Keratinocyte (primary cell): ENCODE data around the gene ALDH3B2. TPM values are rescaled to one million over a fixed set of nuclear protein-coding genes. Genes with fewer than 3 reads are reported as not detected.

Experiments
- DNase-seq: peaks from one replicate; pipeline ENCODE4 v3.0.0-alpha.2; 2011; ENCODE audit warnings: low read depth, missing footprints, low spot score
- FAIRE-seq: peaks from 2 replicates; lab custom pipeline; 2011; peaks lifted over from hg19 to GRCh38; lab: Jason Lieb, UNC
- H2AFZ ChIP-seq: 2 replicates; pipeline ENCODE4 v1.6.0; 2012; ENCODE audit warnings: low read length, control low read depth, inconsistent platforms; ENCODE audit not compliant: control insufficient read depth
- H3K27ac ChIP-seq: 2 replicates; pipeline ENCODE4 v1.5.1; 2011; ENCODE audit warnings: low read length; ENCODE audit not compliant: control insufficient read depth, insufficient read depth
- H3K27me3 ChIP-seq: 3 replicates; pipeline ENCODE4 v1.6.0; 2011; ENCODE audit warnings: low read length; ENCODE audit not compliant: control insufficient read depth, insufficient read depth; ENCODE audit errors: extremely low read depth
- H3K36me3 ChIP-seq, 2 experiments: 2 replicates in 1 of 2; 3 replicates in 1 of 2; pipeline ENCODE4 v1.5.1; 2011; ENCODE audit warnings: low read length in 2 of 2, mild to moderate bottlenecking in 1 of 2; ENCODE audit not compliant: control insufficient read depth in 2 of 2, insufficient read depth in 2 of 2; ENCODE audit errors: extremely low read depth in 1 of 2
- H3K4me1 ChIP-seq: 3 replicates; pipeline ENCODE4 v1.5.1; 2011; ENCODE audit warnings: low read length; ENCODE audit not compliant: control insufficient read depth, insufficient read depth; ENCODE audit errors: extremely low read depth
- H3K4me2 ChIP-seq: 3 replicates; pipeline ENCODE4 v1.6.0; 2011; ENCODE audit warnings: low read depth, low read length; ENCODE audit not compliant: control insufficient read depth, insufficient read depth; ENCODE audit errors: extremely low read depth
- H3K4me3 ChIP-seq, 3 experiments: fragments of 200-600 bp in 1 of 3; sonication (generic) in 1 of 3; 2 replicates in 2 of 3; 3 replicates in 1 of 3; pipeline ENCODE4 v1.5.1; 2011 to 2016; ENCODE audit warnings: low read length in 3 of 3, mild to moderate bottlenecking in 3 of 3, control low read depth in 2 of 3, inconsistent platforms in 1 of 3, low read depth in 1 of 3, mixed read lengths in 1 of 3, mixed run types in 1 of 3, moderate library complexity in 1 of 3; ENCODE audit not compliant: control insufficient read depth in 2 of 3, insufficient read depth in 2 of 3; ENCODE audit errors: extremely low read depth in 1 of 3
- H3K79me2 ChIP-seq: 2 replicates; pipeline ENCODE4 v1.6.0; 2012; ENCODE audit warnings: low read length; ENCODE audit not compliant: control insufficient read depth, insufficient read depth
- H3K9ac ChIP-seq: 3 replicates; pipeline ENCODE4 v1.6.0; 2011; ENCODE audit warnings: low read length; ENCODE audit not compliant: control insufficient read depth, insufficient read depth; ENCODE audit errors: extremely low read depth
- H3K9me1 ChIP-seq: 3 replicates; pipeline ENCODE4 v1.6.0; 2011; ENCODE audit warnings: low read length; ENCODE audit not compliant: control insufficient read depth, insufficient read depth; ENCODE audit errors: extremely low read depth
- H3K9me3 ChIP-seq: 2 replicates; pipeline ENCODE4 v1.5.1; 2012; ENCODE audit warnings: low read depth, low read length; ENCODE audit not compliant: control insufficient read depth
- H4K20me1 ChIP-seq: 3 replicates; pipeline ENCODE4 v1.6.0; 2011; ENCODE audit warnings: low read length; ENCODE audit not compliant: control insufficient read depth, insufficient read depth; ENCODE audit errors: extremely low read depth
- CTCF ChIP-seq, 3 experiments: IDR thresholded peaks in 1 of 3; conservative IDR thresholded peaks in 1 of 3; optimal IDR thresholded peaks in 1 of 3; 2 replicates in 2 of 3; 3 replicates in 1 of 3; pipeline versions ENCODE3 to v1.5.1; 2011; ENCODE audit warnings: low read length in 3 of 3, mild to moderate bottlenecking in 3 of 3, moderate library complexity in 2 of 3, control low read depth in 1 of 3, inconsistent platforms in 1 of 3; ENCODE audit not compliant: insufficient read depth in 2 of 3; ENCODE audit errors: extremely low read depth in 1 of 3
- EZH2 ChIP-seq: IDR thresholded peaks from one replicate; pipeline ENCODE4 v1.6.1; 2012; ENCODE audit warnings: inconsistent platforms, mild to moderate bottlenecking, low read length, moderate library complexity
- dilution Hi-C: fragments of 300-500 bp; cut with MboI; formaldehyde crosslinking; loops from one replicate; pipeline ENCODE4 v1.7.0; 2020; ENCODE audit warnings: low sequenced_read_pairs; ENCODE audit not compliant: extremely low pct_ligation_motif_present
- polyA plus RNA-seq, 5 experiments: library from polyadenylated mRNA; depleted of rRNA in 3 of 5; stranded (reverse) in 3 of 5; stranded (forward) in 1 of 5; unstranded in 1 of 5; fragments of >200 nt; gene quantifications; 1 replicate in 1 of 5; 2 replicates in 3 of 5; 3 replicates in 1 of 5; pipeline versions ENCODE4 v1.2.1 to v1.2.3, GENCODE V29; 2011 to 2012; ENCODE audit warnings: missing spikeins in 2 of 5, low read depth in 1 of 5, low replicate concordance in 1 of 5

The ALDH3B2 gene
- polyA plus RNA-seq, 1 donor (not counting 4 experiments of a cell fraction or from before 2014, with no cell fraction given), result 0.67 TPM

- H3K4me1 ChIP-seq, result peaks cover 20% of the 10 kb centered on the region
- TF ChIP-seq CTCF (optimal IDR thresholded peaks at IDR 0.05 in 1 of 3, IDR thresholded peaks at IDR 0.05 in 1 of 3, conservative IDR thresholded peaks at IDR 0.05 in 1 of 3; ENCODE audit: extremely low read depth in 1 of 3, insufficient read depth in 2 of 3, low read length in 3 of 3), result no peak
- TF ChIP-seq EZH2, result no peak
- no peak for FAIRE-seq
- no peaks in the 10 kb centered on the region for H4K20me1 ChIP-seq
- no peak overlapping the region for H3K4me3 ChIP-seq
- H3K9ac ChIP-seq, result no peak overlapping the region
- dilution Hi-C loops, result no loop called here
- H3K9me1 ChIP-seq, result no peaks in the 10 kb centered on the region
- no peaks in the 10 kb centered on the region for H3K27me3 ChIP-seq
- H3K36me3 ChIP-seq, result no peaks in the 10 kb centered on the region
- H2AFZ ChIP-seq, result no peak overlapping the region
- H3K27ac ChIP-seq, result no peak overlapping the region
- no peaks in the 10 kb centered on the region for H3K9me3 ChIP-seq
- no peaks in the 10 kb centered on the region for H3K79me2 ChIP-seq
- no peak overlapping the region for H3K4me2 ChIP-seq
- no peak for DNase-seq
Measured at GRCh38 chr11:67697846-67698245, 23.4 kb upstream of the ALDH3B2 start.

- Histone ChIP-seq H3K9me3 (no peaks in the 10 kb centered on the region), H2AFZ (no peak overlapping the region), H4K20me1 (no peaks in the 10 kb centered on the region), H3K4me1 (peaks cover 20% of the 10 kb centered on the region), H3K9me1 (no peaks in the 10 kb centered on the region), H3K4me2 (no peak overlapping the region), H3K27me3 (no peaks in the 10 kb centered on the region), H3K36me3 (no peaks in the 10 kb centered on the region), H3K27ac (no peak overlapping the region), H3K9ac (no peak overlapping the region), H3K79me2 (no peaks in the 10 kb centered on the region), H3K4me3 (no peak overlapping the region)
- dilution Hi-C loops, result no loop called here
- no peak for DNase-seq
- FAIRE-seq, result no peak
- TF ChIP-seq EZH2, result no peak
- TF ChIP-seq CTCF (optimal IDR thresholded peaks at IDR 0.05 in 1 of 3, IDR thresholded peaks at IDR 0.05 in 1 of 3, conservative IDR thresholded peaks at IDR 0.05 in 1 of 3; ENCODE audit: extremely low read depth in 1 of 3, insufficient read depth in 2 of 3, low read length in 3 of 3), result no peak
Measured at GRCh38 chr11:67696998-67697397, 22.6 kb upstream of the ALDH3B2 start.
